Caco-2 (cell line): Measurements from ENCODE around the gene PRKAA2. TPM values are rescaled to one million over a fixed set of nuclear protein-coding genes. Genes with fewer than 3 reads are reported as not detected.

ENCODE experiments used
- BruUV-seq: library from RNA; stranded (reverse); fragments of 400-500 nt; replicated peaks from 2 replicates; lab custom pipeline; 2021; lab: Mats Ljungman, UMichigan
- CTCF ChIA-PET: fragments of 300-600 bp; sonication (Branson Sonifier 250); formaldehyde crosslinking; loops from one replicate; lab custom pipeline; 2022; ENCODE audit warnings: antibody characterized with exemption; lab: Charles Lee
- POLR2A ChIA-PET: fragments of 300-600 bp; sonication (Branson Sonifier 250); formaldehyde crosslinking; loops from one replicate; lab custom pipeline; 2022; ENCODE audit warnings: antibody characterized with exemption; lab: Charles Lee
- DNase-seq, 2 experiments: peaks; one replicate each; pipeline versions ENCODE4 v3.0.0 to v3.0.0-alpha.2; 2020 to 2022
- H3K27me3 ChIP-seq: replicated peaks from 2 replicates; pipeline ENCODE4 v1.6.0; 2011; ENCODE audit warnings: low read length; ENCODE audit not compliant: control insufficient read depth, insufficient read depth
- H3K36me3 ChIP-seq: 2 replicates; pipeline ENCODE4 v1.5.1; 2011; ENCODE audit warnings: low read length; ENCODE audit not compliant: control insufficient read depth, insufficient read depth
- H3K4me1 ChIP-seq: fragments of 250-450 bp; sonication (Bioruptor Pico); 2 replicates; pipeline ENCODE4 v1.5.1; 2020; ENCODE audit warnings: mild to moderate bottlenecking
- H3K4me3 ChIP-seq: 2 replicates; pipeline ENCODE4 v1.5.1; 2011; ENCODE audit warnings: low read depth, mild to moderate bottlenecking, control low read depth, low read length
- H3K9me3 ChIP-seq: fragments of 250-450 bp; sonication (Bioruptor Pico); 2 replicates; pipeline ENCODE4 v1.5.1; 2020; ENCODE audit warnings: mild to moderate bottlenecking, moderate library complexity
- H3K27ac Mint-ChIP-seq: one replicate; pipeline ENCODE4 v1.8.0; 2022; ENCODE audit warnings: mixed read lengths; ENCODE audit not compliant: unreplicated experiment
- H3K27me3 Mint-ChIP-seq: one replicate; pipeline ENCODE4 v1.8.0; 2022; ENCODE audit warnings: mixed read lengths; ENCODE audit not compliant: insufficient read depth, unreplicated experiment
- H3K36me3 Mint-ChIP-seq: one replicate; pipeline ENCODE4 v1.8.0; 2022; ENCODE audit warnings: mild to moderate bottlenecking, mixed read lengths; ENCODE audit not compliant: insufficient read depth, unreplicated experiment
- H3K4me1 Mint-ChIP-seq: one replicate; pipeline ENCODE4 v1.8.0; 2022; ENCODE audit warnings: low read depth, mixed read lengths; ENCODE audit not compliant: unreplicated experiment
- H3K4me3 Mint-ChIP-seq: one replicate; pipeline ENCODE4 v1.8.0; 2022; ENCODE audit warnings: mild to moderate bottlenecking, moderate library complexity, mixed read lengths; ENCODE audit not compliant: unreplicated experiment
- H3K9me3 Mint-ChIP-seq: one replicate; pipeline ENCODE4 v1.8.0; 2022; ENCODE audit warnings: mixed read lengths; ENCODE audit not compliant: unreplicated experiment
- intact Hi-C: fragments of 100-400 bp; cut with micrococcal nuclease; formaldehyde crosslinking; loops from one replicate; pipeline ENCODE4 v1.10.0; 2022; ENCODE audit not compliant: unreplicated experiment
- total RNA-seq: library from RNA; stranded (reverse); gene quantifications from 2 replicates; pipeline ENCODE4 v1.2.3, GENCODE V29; 2022
- TF ChIP-seq, protein P1 (sequence below), 2 experiments: fragments of 200-600 bp in 1 of 2; IDR thresholded peaks; 1 replicate in 1 of 2; 2 replicates in 1 of 2; pipeline versions ENCODE4 v1.5.1 to v1.8.0; 2011 to 2022; ENCODE audit warnings: antibody characterized with exemption in 1 of 2, control low read depth in 1 of 2, inconsistent platforms in 1 of 2, low read depth in 1 of 2, low read length in 1 of 2, mild to moderate bottlenecking in 1 of 2, moderate library complexity in 1 of 2; ENCODE audit not compliant: insufficient read depth in 1 of 2, severe bottlenecking in 1 of 2, unreplicated experiment in 1 of 2

The PRKAA2 gene
- total RNA-seq, 1 experiment from 2014 or later = 5.8 TPM

- Mint-ChIP-seq H3K27ac (no peak overlapping the region), H3K9me3 (no peaks in the 10 kb centered on the region), H3K36me3 (no peaks in the 10 kb centered on the region), H3K27me3 (no peaks in the 10 kb centered on the region), H3K4me1 (no peaks in the 10 kb centered on the region), H3K4me3 (no peak overlapping the region)
- Histone ChIP-seq H3K36me3 (no peaks in the 10 kb centered on the region), H3K4me3 (no peak overlapping the region), H3K9me3 (no peaks in the 10 kb centered on the region), H3K27me3 (no peaks in the 10 kb centered on the region), H3K4me1 (peaks cover 32% of the 10 kb centered on the region)
- intact Hi-C loops = no loop called here
- POLR2A ChIA-PET = no interaction called here
- no TSS peak for BruUV-seq
- TF ChIP-seq, protein P1, sequence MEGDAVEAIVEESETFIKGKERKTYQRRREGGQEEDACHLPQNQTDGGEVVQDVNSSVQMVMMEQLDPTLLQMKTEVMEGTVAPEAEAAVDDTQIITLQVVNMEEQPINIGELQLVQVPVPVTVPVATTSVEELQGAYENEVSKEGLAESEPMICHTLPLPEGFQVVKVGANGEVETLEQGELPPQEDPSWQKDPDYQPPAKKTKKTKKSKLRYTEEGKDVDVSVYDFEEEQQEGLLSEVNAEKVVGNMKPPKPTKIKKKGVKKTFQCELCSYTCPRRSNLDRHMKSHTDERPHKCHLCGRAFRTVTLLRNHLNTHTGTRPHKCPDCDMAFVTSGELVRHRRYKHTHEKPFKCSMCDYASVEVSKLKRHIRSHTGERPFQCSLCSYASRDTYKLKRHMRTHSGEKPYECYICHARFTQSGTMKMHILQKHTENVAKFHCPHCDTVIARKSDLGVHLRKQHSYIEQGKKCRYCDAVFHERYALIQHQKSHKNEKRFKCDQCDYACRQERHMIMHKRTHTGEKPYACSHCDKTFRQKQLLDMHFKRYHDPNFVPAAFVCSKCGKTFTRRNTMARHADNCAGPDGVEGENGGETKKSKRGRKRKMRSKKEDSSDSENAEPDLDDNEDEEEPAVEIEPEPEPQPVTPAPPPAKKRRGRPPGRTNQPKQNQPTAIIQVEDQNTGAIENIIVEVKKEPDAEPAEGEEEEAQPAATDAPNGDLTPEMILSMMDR (IDR thresholded peaks at IDR 0.05; ENCODE audit: insufficient read depth in 1 of 2, low read depth in 1 of 2, low read length in 1 of 2, severe bottlenecking in 1 of 2, unreplicated experiment in 1 of 2) = no peak
- CTCF ChIA-PET = no interaction called here
- no peak for DNase-seq
These were observed 41.1 kb downstream of the PRKAA2 start for GRCh38 chr1:56686169-56686568.

- intact Hi-C loops = no loop called here
- Histone ChIP-seq H3K4me1 (peaks cover 26% of the 10 kb centered on the region), H3K9me3 (no peaks in the 10 kb centered on the region), H3K4me3 (no peak overlapping the region), H3K27me3 (no peaks in the 10 kb centered on the region), H3K36me3 (no peaks in the 10 kb centered on the region)
- POLR2A ChIA-PET = no interaction called here
- Mint-ChIP-seq H3K4me3 (peak overlapping the region; percentile 25), H3K36me3 (no peaks in the 10 kb centered on the region), H3K9me3 (no peaks in the 10 kb centered on the region), H3K4me1 (no peaks in the 10 kb centered on the region), H3K27me3 (no peaks in the 10 kb centered on the region), H3K27ac (peak overlapping the region; percentile 58)
- BruUV-seq = no TSS peak
- peak; percentile 36 to 50 for DNase-seq
- CTCF ChIA-PET = no interaction called here
- TF ChIP-seq, protein P1 (IDR thresholded peaks at IDR 0.05; ENCODE audit: insufficient read depth in 1 of 2, low read depth in 1 of 2, low read length in 1 of 2, severe bottlenecking in 1 of 2, unreplicated experiment in 1 of 2) = no peak
These were observed 43.5 kb downstream of the PRKAA2 start for GRCh38 chr1:56688522-56689026.

DNA sequence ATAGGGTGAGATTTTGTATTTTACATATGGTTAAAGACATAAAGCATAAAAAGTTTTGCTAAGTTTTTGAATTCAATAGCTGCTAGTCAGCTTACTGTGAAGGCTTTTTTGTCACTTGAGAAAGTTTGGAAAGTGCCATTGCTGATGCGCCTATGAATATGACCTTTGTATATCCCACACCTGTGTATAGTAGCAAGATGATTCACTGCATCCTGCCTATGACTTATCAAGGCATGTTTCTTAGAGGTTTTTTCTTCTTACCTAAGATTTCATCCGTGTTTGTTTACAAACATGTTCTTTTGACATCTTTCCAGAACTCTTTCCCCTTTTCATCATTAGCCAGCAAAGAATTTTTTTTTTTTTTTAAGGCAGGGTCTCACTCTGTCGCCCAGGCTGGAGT lies 51.5 kb downstream of the PRKAA2 start:
- no peak overlapping the region for H3K27ac Mint-ChIP-seq
- peaks cover 5% of the 10 kb centered on the region; the same call in 1 of the 2 replicates for H3K9me3 ChIP-seq
- intact Hi-C loops = no loop called here
- CTCF ChIA-PET = no interaction called here
- H3K4me3 Mint-ChIP-seq = no peak overlapping the region
- no peaks in the 10 kb centered on the region for H3K27me3 ChIP-seq
- peaks cover 9% of the 10 kb centered on the region for H3K9me3 Mint-ChIP-seq
- TF ChIP-seq, protein P1 (IDR thresholded peaks at IDR 0.05; ENCODE audit: insufficient read depth in 1 of 2, low read depth in 1 of 2, low read length in 1 of 2, severe bottlenecking in 1 of 2, unreplicated experiment in 1 of 2) = no peak
- DNase-seq = no peak
- no peak overlapping the region for H3K4me3 ChIP-seq
- no peaks in the 10 kb centered on the region for H3K36me3 Mint-ChIP-seq
- POLR2A ChIA-PET = no interaction called here
- no peaks in the 10 kb centered on the region for H3K4me1 ChIP-seq
- BruUV-seq = no TSS peak
- H3K36me3 ChIP-seq = no peaks in the 10 kb centered on the region
- H3K27me3 Mint-ChIP-seq = no peaks in the 10 kb centered on the region
- no peaks in the 10 kb centered on the region for H3K4me1 Mint-ChIP-seq
